ENCODE measurements around the gene FUT8.
"Not testable (repeated sequence)": the region's sequence is repeated elsewhere in the genome, so short reads cannot be mapped to it uniquely, and the experiment has no call there.

Gene FUT8

GRCh38 chr14:65703996-65704395 lies 291.5 kb downstream of the FUT8 start:
- no peak for DNase-seq (ENCODE audit: low read depth in 2 of 2, low spot score in 1 of 2)

GRCh38 chr14:65704437-65704836 lies 291.9 kb downstream of the FUT8 start:
- no peak for DNase-seq (ENCODE audit: low read depth in 2 of 2, low spot score in 1 of 2)

GRCh38 chr14:65704850-65705249 lies 292.3 kb downstream of the FUT8 start:
- DNase-seq (ENCODE audit: low read depth in 2 of 2, low spot score in 1 of 2), result no peak

- no peak for DNase-seq (ENCODE audit: low read depth in 2 of 2, low spot score in 1 of 2)
Observed at GRCh38 chr14:65709576-65709975, 297.0 kb downstream of the FUT8 start.

- not testable (repeated sequence) for DNase-seq (ENCODE audit: low read depth in 2 of 2, low spot score in 1 of 2)
Observed at GRCh38 chr14:65716813-65717212, 304.3 kb downstream of the FUT8 start.

- not testable (repeated sequence) for DNase-seq (ENCODE audit: low read depth in 2 of 2, low spot score in 1 of 2)
Observed at GRCh38 chr14:65717384-65717915, 304.9 kb downstream of the FUT8 start.

GRCh38 chr14:65718629-65719028 lies 306.1 kb downstream of the FUT8 start:
- no peak for DNase-seq (ENCODE audit: low read depth in 2 of 2, low spot score in 1 of 2)

- no peak for DNase-seq (ENCODE audit: low read depth in 2 of 2, low spot score in 1 of 2)
Observed at GRCh38 chr14:65720171-65720570, 307.6 kb downstream of the FUT8 start.

GRCh38 chr14:65720743-65721142 lies 308.2 kb downstream of the FUT8 start:
- DNase-seq (ENCODE audit: low read depth in 2 of 2, low spot score in 1 of 2), result no peak

- no peak for DNase-seq (ENCODE audit: low read depth in 2 of 2, low spot score in 1 of 2)
Observed at GRCh38 chr14:65723348-65723747, 310.8 kb downstream of the FUT8 start.

GRCh38 chr14:65728604-65729003 lies 316.1 kb downstream of the FUT8 start:
- DNase-seq (ENCODE audit: low read depth in 2 of 2, low spot score in 1 of 2), result no peak

GRCh38 chr14:65729566-65729965 lies 317.0 kb downstream of the FUT8 start:
- DNase-seq (ENCODE audit: low read depth in 2 of 2, low spot score in 1 of 2), result no peak

GRCh38 chr14:65731933-65732506 lies 319.5 kb downstream of the FUT8 start:
- DNase-seq (ENCODE audit: low read depth in 2 of 2, low spot score in 1 of 2), result no peak

GRCh38 chr14:65738339-65738738 lies 325.8 kb downstream of the FUT8 start:
- no peak for DNase-seq (ENCODE audit: low read depth in 2 of 2, low spot score in 1 of 2)

- DNase-seq (ENCODE audit: low read depth in 2 of 2, low spot score in 1 of 2), result no peak
Observed at GRCh38 chr14:65745396-65746190, 333.1 kb downstream of the FUT8 start.

GRCh38 chr14:65748796-65749195 lies 336.3 kb downstream of the FUT8 start:
- DNase-seq (ENCODE audit: low read depth in 2 of 2, low spot score in 1 of 2), result no peak

- DNase-seq (ENCODE audit: low read depth in 2 of 2, low spot score in 1 of 2), result no peak
Observed at GRCh38 chr14:65749287-65749686, 336.8 kb downstream of the FUT8 start.

GRCh38 chr14:65750906-65751305 lies 338.4 kb downstream of the FUT8 start:
- DNase-seq (ENCODE audit: low read depth in 2 of 2, low spot score in 1 of 2), result no peak

GRCh38 chr14:65751510-65751909 lies 339.0 kb downstream of the FUT8 start:
- no peak for DNase-seq (ENCODE audit: low read depth in 2 of 2, low spot score in 1 of 2)

- no peak for DNase-seq (ENCODE audit: low read depth in 2 of 2, low spot score in 1 of 2)
Observed at GRCh38 chr14:65753061-65753460, 340.5 kb downstream of the FUT8 start.

GRCh38 chr14:65755331-65755730 lies 342.8 kb downstream of the FUT8 start:
- DNase-seq (ENCODE audit: low read depth in 2 of 2, low spot score in 1 of 2), result no peak

- no peak for DNase-seq (ENCODE audit: low read depth in 2 of 2, low spot score in 1 of 2)
Observed at GRCh38 chr14:65756880-65757279, 344.4 kb downstream of the FUT8 start.

- no peak for DNase-seq (ENCODE audit: low read depth in 2 of 2, low spot score in 1 of 2)
Observed at GRCh38 chr14:65769151-65769550, 356.6 kb downstream of the FUT8 start.
